WERI-Rb-1 (cell line): ENCODE data around the gene CEACAM7.

ENCODE experiments used
- DNase-seq: peaks from one replicate; pipeline ENCODE4 v3.0.0-alpha.2; 2020
- H3K27ac ChIP-seq: fragments of 250-450 bp; sonication (Bioruptor Pico); 2 replicates; pipeline ENCODE4 v1.5.1; 2020; ENCODE audit warnings: mild to moderate bottlenecking, moderate library complexity
- H3K27me3 ChIP-seq: fragments of 250-450 bp; sonication (Bioruptor Pico); 2 replicates; pipeline ENCODE4 v1.5.1; 2021; ENCODE audit warnings: mild to moderate bottlenecking, low read depth, moderate library complexity; ENCODE audit not compliant: insufficient read depth, severe bottlenecking
- H3K36me3 ChIP-seq: fragments of 250-450 bp; sonication (Bioruptor Pico); 2 replicates; pipeline ENCODE4 v1.5.1; 2020; ENCODE audit warnings: mild to moderate bottlenecking, moderate library complexity
- H3K4me3 ChIP-seq: 2 replicates; pipeline ENCODE4 v1.5.1; 2011; ENCODE audit warnings: low read depth, mild to moderate bottlenecking, control low read depth, low read length
- H3K9me3 ChIP-seq: fragments of 250-450 bp; sonication (Bioruptor Pico); 2 replicates; pipeline ENCODE4 v1.5.1; 2021; ENCODE audit warnings: mild to moderate bottlenecking, moderate library complexity; ENCODE audit not compliant: severe bottlenecking
- TF ChIP-seq, protein P1 (sequence below): IDR thresholded peaks from 2 replicates; pipeline ENCODE4 v1.5.1; 2011; ENCODE audit warnings: low read depth, mild to moderate bottlenecking, control low read depth, inconsistent platforms, low read length

Gene CEACAM7

DNA sequence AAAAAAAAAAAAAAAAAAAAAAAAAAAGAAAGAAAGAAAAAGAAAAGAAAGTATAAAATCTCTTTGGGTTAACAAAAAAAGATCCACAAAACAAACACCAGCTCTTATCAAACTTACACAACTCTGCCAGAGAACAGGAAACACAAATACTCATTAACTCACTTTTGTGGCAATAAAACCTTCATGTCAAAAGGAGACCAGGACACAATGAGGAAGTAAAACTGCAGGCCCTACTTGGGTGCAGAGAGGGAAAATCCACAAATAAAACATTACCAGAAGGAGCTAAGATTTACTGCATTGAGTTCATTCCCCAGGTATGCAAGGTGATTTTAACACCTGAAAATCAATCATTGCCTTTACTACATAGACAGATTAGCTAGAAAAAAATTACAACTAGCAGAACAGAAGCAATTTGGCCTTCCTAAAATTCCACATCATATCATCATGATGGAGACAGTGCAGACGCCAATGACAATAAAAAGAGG is 10.7 kb upstream of the CEACAM7 start:
- no peak overlapping the region for H3K4me3 ChIP-seq
- TF ChIP-seq, protein P1, sequence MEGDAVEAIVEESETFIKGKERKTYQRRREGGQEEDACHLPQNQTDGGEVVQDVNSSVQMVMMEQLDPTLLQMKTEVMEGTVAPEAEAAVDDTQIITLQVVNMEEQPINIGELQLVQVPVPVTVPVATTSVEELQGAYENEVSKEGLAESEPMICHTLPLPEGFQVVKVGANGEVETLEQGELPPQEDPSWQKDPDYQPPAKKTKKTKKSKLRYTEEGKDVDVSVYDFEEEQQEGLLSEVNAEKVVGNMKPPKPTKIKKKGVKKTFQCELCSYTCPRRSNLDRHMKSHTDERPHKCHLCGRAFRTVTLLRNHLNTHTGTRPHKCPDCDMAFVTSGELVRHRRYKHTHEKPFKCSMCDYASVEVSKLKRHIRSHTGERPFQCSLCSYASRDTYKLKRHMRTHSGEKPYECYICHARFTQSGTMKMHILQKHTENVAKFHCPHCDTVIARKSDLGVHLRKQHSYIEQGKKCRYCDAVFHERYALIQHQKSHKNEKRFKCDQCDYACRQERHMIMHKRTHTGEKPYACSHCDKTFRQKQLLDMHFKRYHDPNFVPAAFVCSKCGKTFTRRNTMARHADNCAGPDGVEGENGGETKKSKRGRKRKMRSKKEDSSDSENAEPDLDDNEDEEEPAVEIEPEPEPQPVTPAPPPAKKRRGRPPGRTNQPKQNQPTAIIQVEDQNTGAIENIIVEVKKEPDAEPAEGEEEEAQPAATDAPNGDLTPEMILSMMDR: no peak
- peaks cover 81% of the 10 kb centered on the region for H3K27me3 ChIP-seq
- no peak for DNase-seq
- H3K27ac ChIP-seq: no peak overlapping the region
- H3K36me3 ChIP-seq: no peaks in the 10 kb centered on the region
- H3K9me3 ChIP-seq: no peaks in the 10 kb centered on the region

DNA sequence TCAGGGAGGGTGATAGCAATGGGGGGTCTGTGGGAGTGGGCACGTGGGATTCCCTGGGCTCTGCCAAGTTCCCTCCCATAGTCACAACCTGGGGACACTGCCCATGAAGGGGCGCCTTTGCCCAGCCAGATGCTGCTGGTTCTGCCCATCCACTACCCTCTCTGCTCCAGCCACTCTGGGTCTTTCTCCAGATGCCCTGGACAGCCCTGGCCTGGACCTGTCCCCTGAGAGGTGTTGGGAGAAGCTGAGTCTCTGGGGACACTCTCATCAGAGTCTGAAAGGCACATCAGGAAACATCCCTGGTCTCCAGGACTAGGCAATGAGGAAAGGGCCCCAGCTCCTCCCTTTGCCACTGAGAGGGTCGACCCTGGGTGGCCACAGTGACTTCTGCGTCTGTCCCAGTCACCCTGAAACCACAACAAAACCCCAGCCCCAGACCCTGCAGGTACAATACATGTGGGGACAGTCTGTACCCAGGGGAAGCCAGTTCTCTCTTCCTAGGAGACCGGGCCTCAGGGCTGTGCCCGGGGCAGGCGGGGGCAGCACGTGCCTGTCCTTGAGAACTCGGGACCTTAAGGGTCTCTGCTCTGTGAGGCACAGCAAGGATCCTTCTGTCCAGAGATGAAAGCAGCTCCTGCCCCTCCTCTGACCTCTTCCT is 9.3 kb upstream of the CEACAM7 start:
- DNase-seq: no peak
- no peaks in the 10 kb centered on the region for H3K9me3 ChIP-seq
- no peaks in the 10 kb centered on the region for H3K36me3 ChIP-seq
- TF ChIP-seq, protein P1: no peak
- peaks cover 78% of the 10 kb centered on the region for H3K27me3 ChIP-seq
- no peak overlapping the region for H3K4me3 ChIP-seq
- no peak overlapping the region for H3K27ac ChIP-seq

DNA sequence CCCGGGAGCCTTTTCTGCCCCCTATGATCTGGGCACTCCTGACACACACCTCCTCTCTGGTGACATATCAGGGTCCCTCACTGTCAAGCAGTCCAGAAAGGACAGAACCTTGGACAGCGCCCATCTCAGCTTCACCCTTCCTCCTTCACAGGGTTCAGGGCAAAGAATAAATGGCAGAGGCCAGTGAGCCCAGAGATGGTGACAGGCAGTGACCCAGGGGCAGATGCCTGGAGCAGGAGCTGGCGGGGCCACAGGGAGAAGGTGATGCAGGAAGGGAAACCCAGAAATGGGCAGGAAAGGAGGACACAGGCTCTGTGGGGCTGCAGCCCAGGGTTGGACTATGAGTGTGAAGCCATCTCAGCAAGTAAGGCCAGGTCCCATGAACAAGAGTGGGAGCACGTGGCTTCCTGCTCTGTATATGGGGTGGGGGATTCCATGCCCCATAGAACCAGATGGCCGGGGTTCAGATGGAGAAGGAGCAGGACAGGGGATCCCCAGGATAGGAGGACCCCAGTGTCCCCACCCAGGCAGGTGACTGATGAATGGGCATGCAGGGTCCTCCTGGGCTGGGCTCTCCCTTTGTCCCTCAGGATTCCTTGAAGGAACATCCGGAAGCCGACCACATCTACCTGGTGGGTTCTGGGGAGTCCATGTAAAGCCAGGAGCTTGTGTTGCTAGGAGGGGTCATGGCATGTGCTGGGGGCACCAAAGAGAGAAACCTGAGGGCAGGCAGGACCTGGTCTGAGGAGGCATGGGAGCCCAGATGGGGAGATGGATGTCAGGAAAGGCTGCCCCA is 8.5 kb upstream of the CEACAM7 start:
- no peaks in the 10 kb centered on the region for H3K36me3 ChIP-seq
- no peak for DNase-seq
- peaks cover 78% of the 10 kb centered on the region for H3K27me3 ChIP-seq
- no peak overlapping the region for H3K27ac ChIP-seq
- TF ChIP-seq, protein P1: no peak
- no peak overlapping the region for H3K4me3 ChIP-seq
- H3K9me3 ChIP-seq: no peaks in the 10 kb centered on the region

DNA sequence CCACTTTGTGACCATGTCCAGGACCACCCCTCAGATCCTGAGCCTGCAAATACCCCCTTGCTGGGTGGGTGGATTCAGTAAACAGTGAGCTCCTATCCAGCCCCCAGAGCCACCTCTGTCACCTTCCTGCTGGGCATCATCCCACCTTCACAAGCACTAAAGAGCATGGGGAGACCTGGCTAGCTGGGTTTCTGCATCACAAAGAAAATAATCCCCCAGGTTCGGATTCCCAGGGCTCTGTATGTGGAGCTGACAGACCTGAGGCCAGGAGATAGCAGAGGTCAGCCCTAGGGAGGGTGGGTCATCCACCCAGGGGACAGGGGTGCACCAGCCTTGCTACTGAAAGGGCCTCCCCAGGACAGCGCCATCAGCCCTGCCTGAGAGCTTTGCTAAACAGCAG is 7.7 kb upstream of the CEACAM7 start:
- H3K36me3 ChIP-seq: no peaks in the 10 kb centered on the region
- H3K4me3 ChIP-seq: no peak overlapping the region
- TF ChIP-seq, protein P1: no peak
- H3K27ac ChIP-seq: no peak overlapping the region
- H3K27me3 ChIP-seq: peaks cover 79% of the 10 kb centered on the region
- H3K9me3 ChIP-seq: no peaks in the 10 kb centered on the region
- no peak for DNase-seq

DNA sequence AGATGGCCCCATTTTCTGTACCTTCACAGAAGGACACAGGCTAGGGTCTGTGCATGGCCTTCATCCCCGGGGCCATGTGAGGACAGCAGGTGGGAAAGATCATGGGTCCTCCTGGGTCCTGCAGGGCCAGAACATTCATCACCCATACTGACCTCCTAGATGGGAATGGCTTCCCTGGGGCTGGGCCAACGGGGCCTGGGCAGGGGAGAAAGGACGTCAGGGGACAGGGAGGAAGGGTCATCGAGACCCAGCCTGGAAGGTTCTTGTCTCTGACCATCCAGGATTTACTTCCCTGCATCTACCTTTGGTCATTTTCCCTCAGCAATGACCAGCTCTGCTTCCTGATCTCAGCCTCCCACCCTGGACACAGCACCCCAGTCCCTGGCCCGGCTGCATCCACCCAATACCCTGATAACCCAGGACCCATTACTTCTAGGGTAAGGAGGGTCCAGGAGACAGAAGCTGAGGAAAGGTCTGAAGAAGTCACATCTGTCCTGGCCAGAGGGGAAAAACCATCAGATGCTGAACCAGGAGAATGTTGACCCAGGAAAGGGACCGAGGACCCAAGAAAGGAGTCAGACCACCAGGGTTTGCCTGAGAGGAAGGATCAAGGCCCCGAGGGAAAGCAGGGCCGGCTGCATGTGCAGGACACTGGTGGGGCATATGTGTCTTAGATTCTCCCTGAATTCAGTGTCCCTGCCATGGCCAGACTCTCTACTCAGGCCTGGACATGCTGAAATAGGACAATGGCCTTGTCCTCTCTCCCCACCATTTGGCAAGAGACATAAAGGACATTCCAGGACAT is 7.0 kb upstream of the CEACAM7 start:
- no peak for DNase-seq
- TF ChIP-seq, protein P1: no peak

More for the DNA sequence above, 7.0 kb upstream of the CEACAM7 start:
- H3K36me3 ChIP-seq: no peaks in the 10 kb centered on the region
- no peak overlapping the region for H3K27ac ChIP-seq
- no peak overlapping the region for H3K4me3 ChIP-seq
- H3K27me3 ChIP-seq: peaks cover 82% of the 10 kb centered on the region
- no peaks in the 10 kb centered on the region for H3K9me3 ChIP-seq
